HL-60 (cell line): ENCODE data around the gene KCTD13.
"Not testable (repeated sequence)": the region's sequence is repeated elsewhere in the genome, so short reads cannot be mapped to it uniquely, and the experiment has no call there.

Source experiments
- DNase-seq, 2 experiments: peaks; one replicate each; pipeline ENCODE4 v3.0.0-alpha.2; 2010 to 2020; ENCODE audit warnings: low read depth in 1 of 2, low spot score in 1 of 2
- H3K27ac ChIP-seq: fragments of 250-450 bp; sonication (Bioruptor Pico); replicated peaks from 2 replicates; pipeline ENCODE4 v1.5.1; 2020; ENCODE audit warnings: mild to moderate bottlenecking, moderate library complexity
- H3K27me3 ChIP-seq: fragments of 250-450 bp; sonication (Bioruptor Pico); 2 replicates; pipeline ENCODE4 v1.5.1; 2021; ENCODE audit warnings: mild to moderate bottlenecking, moderate library complexity; ENCODE audit not compliant: insufficient read depth, poor library complexity, severe bottlenecking
- H3K4me3 ChIP-seq: replicated peaks from 2 replicates; pipeline ENCODE4 v1.5.1; 2011; ENCODE audit warnings: mild to moderate bottlenecking, control low read depth, low read length; ENCODE audit not compliant: insufficient read depth
- CTCF ChIP-seq: IDR thresholded peaks from one replicate; pipeline ENCODE4 v1.5.1; 2011; ENCODE audit warnings: low read length, control low read depth, inconsistent platforms; ENCODE audit not compliant: insufficient read depth
- GABPA ChIP-seq: IDR thresholded peaks from 2 replicates; pipeline ENCODE4 v1.6.1; 2012; ENCODE audit warnings: low read depth
- POLR2AphosphoS5 ChIP-seq: IDR thresholded peaks from 2 replicates; pipeline ENCODE4 v1.6.1; 2012; ENCODE audit warnings: low read depth
- REST ChIP-seq: IDR thresholded peaks from 2 replicates; pipeline ENCODE4 v1.6.1; 2012; ENCODE audit warnings: low read depth; ENCODE audit not compliant: insufficient replicate concordance
- SPI1 ChIP-seq: IDR thresholded peaks from 2 replicates; pipeline ENCODE4 v1.6.1; 2012; ENCODE audit warnings: low read depth, mild to moderate bottlenecking, borderline replicate concordance

KCTD13 gene

GRCh38 chr16:29892458-29892813 is 33.6 kb downstream of the KCTD13 start:
- TF ChIP-seq CTCF (no peak), POLR2AphosphoS5 (no peak), SPI1 (no peak), GABPA (no peak)
- no peak for DNase-seq
- no peak overlapping the region for H3K27ac ChIP-seq
- no peaks in the 10 kb centered on the region for H3K27me3 ChIP-seq
- H3K4me3 ChIP-seq = no peak overlapping the region

- DNase-seq = peak; percentile 55
- no peak overlapping the region for H3K4me3 ChIP-seq
- TF ChIP-seq REST (peak; percentile 39), GABPA (no peak), SPI1 (peak; percentile 50; the same call in 1 of the 2 replicates), CTCF (no peak), POLR2AphosphoS5 (no peak)
- H3K27ac ChIP-seq = 0 out of 2 replicates have a peak overlapping the region, but pooled peaks have one; percentile 4
- no peaks in the 10 kb centered on the region for H3K27me3 ChIP-seq
Observed at GRCh38 chr16:29891525-29892457, 34.2 kb downstream of the KCTD13 start.

- H3K27me3 ChIP-seq, H3K4me3 ChIP-seq, DNase-seq, H3K27ac ChIP-seq: not testable (repeated sequence)
Observed at GRCh38 chr16:29889372-29889771, 36.7 kb downstream of the KCTD13 start.

GRCh38 chr16:29883987-29884386 is 42.0 kb downstream of the KCTD13 start:
- H3K27me3 ChIP-seq = no peaks in the 10 kb centered on the region
- H3K27ac ChIP-seq = no peak overlapping the region
- TF ChIP-seq REST (no peak), GABPA (no peak), CTCF (no peak), POLR2AphosphoS5 (no peak), SPI1 (no peak)
- no peak for DNase-seq
- no peak overlapping the region for H3K4me3 ChIP-seq
